NCI-H2081 (cell line): Measurements from ENCODE around the gene DPM3.
"Not testable (repeated sequence)": the region's sequence is repeated elsewhere in the genome, so short reads cannot be mapped to it uniquely, and the experiment has no call there.

Experiments
- DNase-seq, 2 experiments: peaks; one replicate each; lab custom pipeline; 2025; lab: John Stamatoyannopoulos, UW

Gene DPM3

DNA sequence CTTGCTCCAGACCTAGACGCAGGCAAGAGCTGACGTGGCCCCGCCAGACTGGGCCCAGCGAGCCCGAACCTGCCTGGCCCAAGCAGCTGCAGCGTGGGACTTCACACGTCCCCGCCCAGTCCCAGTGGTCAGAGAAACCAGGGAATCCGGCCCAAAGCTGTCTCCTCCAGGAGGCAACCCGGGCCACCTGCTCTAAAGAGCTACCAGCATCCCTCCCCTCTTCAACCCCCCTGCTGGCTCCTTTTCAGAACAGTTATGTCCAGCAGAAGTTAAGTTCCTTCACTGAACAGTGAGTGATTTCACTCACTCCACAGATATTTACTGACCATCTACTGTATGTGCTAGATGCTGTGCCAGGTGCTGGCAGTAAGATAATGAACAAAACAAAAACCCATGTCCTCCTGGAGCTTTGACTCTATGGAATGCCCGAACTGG, 14.8 kb downstream of the DPM3 start:
- no peak for DNase-seq

DNA sequence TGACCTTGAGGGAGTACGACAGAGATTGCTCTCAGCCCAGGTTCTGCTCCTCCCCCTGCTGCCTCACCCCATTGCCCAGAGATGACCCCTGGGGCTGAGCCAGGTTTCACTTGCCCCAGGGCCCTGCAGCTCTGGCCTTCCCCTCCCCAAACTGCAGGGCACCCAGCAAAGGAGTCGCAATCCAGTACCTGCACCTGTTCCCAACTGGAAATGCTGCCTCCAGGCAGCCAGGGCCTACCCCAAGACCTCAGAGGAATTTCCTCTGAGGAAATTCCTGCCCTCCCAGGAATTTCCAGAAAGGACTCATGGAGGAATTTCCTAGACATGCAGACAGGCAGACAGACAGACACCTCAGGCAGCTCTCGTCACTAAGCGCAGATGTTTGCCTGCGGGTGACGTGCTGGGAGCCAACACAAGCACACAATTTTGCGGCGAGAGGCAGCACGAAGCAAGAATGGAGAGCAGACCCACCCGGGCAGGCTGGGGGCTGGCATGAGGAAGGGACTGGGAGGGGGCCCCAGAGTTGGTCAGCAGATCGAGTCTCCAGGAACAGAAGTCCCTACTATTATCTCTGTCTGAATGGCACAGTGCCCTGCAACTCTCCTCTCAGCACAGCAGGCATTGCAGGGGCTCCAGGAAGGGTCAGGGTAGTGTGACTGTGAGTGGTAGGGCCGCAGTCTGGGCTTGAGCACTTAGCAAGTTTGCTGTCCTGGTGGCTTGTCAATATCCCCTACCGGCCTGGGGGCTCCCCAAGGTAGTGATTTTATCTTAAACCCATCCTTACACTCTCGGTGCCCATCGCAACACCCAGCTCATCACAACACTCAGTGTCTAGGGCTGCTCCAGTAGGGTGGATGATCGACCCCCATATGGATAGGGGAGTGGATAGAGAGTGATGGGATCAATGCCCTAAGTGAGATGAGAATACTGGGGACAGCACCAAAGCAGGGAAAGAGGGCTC, 15.5 kb downstream of the DPM3 start:
- DNase-seq, result no peak

DNA sequence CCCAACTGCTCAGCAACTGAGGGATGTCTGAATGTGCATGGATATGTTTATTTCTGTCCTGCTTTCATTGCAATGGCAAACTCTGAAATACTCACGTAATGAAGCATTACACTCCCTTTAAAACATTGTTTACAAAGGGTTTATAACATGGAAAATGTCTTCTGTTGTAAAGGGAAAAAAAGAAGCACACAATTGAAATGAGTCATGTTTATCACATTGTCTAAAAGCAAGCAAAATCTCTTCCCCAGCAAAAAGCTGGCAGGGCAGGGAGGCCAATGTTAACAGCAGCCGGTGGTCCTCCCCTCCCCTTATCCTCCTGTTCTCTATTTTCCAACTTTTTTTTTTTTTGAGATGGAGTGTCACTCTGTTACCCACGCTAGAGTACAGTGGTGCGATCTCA, 16.5 kb downstream of the DPM3 start:
- DNase-seq, result no peak

DNA sequence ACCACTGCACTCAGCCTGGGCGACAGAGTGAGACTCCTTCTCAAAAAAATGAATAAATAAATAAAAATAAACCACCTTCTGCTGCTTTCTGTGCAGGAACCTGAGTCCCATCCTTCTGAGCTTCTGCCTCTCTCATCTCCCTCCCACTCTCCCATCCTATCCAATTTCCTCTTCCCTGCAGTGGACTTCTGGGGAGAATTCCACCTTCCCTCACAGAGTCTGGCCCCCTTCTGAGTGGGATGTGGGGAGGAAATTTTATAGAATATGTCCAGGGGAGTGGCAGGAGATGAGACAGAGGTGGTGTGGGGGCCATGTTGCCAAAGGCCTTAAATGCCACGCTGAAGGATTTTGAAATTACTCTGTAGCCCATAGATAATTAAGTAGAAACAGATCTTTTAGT, 18.0 kb downstream of the DPM3 start:
- no peak for DNase-seq

DNA sequence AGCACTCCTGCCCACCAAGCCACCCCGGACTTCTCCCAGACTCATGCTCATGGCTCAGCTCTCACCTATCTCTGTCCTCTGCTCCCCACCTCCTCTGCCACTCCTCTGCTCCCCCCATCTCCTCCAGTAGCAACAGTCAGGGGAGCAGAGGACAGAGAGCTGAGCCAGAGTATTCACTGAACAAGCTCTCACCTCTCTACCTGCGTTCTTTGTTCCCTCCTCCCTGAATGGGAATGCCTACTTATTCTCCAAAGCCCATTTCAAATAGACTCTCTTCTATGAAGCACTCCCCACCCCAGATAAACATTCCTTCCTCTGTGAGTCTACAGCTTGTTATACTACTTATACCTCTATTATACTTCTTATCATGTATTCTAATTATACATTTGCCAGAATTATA, 19.1 kb downstream of the DPM3 start:
- DNase-seq, result no peak

DNA sequence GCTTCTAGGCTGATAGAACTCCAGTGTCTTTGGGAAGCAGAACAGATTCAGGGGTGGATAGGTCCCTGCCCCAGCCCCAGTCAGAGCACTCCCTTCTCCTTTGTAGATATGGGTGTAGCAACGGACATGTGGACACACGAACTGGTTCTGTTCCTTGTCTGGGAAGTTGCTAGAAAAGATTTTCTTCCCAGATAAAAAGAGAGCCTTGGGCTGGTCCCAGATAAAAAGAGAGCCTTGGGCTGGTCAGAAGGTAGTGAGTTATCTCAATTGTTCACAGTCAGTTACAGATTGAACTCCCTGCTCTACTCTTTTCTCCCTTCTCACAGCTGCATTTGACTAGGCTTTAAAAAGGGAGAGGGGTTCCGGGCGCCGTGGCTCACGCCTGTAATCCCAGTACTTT, 20.1 kb downstream of the DPM3 start:
- DNase-seq, result no peak

DNA sequence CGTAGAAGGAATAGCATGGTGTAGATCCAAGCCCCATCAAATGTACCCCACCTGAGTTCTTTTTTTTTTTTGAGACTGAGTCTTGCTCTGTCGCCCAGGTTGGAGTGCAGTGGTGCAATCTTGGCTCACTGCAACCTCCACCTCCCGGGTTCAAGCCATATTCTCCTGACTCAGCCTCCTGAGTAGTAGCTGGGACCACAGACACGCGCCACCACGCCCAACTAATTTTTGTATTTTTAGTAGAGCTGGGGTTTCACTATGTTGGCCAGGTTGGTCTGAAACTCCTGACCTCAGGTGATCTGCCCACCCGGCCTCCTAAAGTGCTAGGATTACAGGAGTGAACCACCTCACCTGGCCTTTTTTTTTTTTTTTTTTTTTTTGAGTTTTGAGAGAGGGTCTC, 22.2 kb downstream of the DPM3 start:
- not testable (repeated sequence) for DNase-seq

DNA sequence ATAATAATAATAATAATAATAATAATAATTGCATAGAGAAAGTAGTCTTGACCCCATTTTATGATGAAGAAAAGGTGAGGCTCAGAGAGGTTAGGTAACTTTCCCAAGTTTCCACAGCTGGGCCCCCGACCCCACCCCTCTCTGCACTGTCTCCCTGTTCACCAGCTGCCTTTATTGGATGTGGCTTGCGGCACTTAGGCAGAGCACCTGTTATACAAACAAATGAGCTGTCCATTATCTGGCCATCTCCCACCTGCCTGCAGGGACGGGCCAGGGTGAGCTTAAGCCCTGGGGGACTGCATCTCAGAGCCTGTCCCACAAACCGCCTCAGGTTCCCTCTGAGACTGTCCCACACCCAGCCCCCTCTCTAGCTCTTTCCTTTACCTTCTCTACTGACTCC, 22.7 kb downstream of the DPM3 start:
- no peak for DNase-seq

DNA sequence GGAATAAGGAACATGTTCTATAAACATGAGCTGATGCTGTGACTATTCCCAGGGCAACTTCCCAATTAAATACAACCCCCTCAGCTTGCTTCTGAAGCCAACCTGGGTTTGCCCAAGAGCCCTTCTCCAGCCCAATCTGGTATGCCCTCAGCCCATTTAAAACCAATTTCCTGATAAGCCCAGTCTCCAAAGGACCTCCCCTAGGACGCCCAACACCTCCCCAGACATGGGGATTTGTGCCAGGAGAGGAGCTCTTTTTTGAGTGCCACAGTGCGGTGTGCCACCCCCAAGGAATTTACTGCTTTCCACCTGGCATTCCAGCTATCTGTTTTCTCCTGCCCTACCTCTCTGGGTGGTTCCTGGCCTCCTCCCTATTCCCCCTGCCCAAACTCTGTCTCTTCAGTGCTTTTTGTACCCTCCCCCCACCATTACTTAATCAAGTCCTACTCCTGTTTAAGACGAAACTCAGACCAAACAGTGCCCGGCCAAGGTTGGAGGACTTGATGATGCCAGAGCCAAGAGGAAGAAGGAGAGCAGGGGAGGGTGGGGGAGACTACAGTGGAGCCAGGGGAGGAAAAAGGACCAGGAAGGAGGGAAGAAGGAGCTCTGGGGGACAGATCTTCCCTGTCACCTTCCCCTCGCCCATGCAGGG, 24.1 kb downstream of the DPM3 start:
- DNase-seq, result no peak

DNA sequence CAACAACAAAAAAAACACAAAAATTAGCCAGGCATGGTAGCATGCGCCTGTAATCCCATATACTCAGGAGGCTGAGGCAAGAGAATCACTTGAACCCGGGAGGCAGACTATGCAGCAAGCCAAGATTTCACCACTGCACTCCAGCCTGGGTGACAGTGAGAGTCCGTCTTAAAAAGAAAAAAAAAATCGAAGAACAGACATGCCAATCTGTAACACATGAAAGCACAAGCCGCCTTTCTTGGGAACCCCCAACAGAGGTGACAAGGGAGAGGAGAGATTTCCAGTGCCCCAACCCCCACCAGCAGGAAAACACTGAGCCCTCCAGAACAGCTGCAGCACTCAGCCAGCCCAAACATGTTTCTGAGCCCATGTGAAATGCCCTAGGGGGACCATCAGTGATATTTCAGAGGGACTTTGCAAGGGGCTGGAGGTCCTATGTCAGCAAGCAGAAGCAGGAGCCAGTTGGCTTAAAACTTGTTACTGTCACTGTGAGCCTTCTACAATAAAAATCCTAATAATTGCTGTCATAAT, 26.8 kb downstream of the DPM3 start:
- no peak for DNase-seq

DNA sequence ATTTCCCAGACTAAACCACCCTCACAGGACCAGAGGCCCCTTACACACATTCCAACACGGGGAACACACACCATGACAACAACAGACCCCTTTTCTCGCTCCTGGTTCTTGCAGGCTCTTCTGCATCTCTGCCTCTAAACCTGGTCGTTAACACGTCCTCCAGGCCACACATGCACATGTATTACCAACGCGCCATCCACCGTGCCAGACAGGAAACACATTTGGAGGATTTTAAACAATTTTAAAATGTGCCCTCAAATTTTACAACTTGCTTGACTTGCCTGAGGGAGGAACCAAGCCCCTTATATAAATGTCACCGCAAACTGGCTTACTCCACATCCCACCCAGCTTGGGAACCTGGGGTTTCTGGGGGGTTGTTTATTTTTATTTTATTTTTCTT, 29.5 kb downstream of the DPM3 start:
- DNase-seq, result no peak

DNA sequence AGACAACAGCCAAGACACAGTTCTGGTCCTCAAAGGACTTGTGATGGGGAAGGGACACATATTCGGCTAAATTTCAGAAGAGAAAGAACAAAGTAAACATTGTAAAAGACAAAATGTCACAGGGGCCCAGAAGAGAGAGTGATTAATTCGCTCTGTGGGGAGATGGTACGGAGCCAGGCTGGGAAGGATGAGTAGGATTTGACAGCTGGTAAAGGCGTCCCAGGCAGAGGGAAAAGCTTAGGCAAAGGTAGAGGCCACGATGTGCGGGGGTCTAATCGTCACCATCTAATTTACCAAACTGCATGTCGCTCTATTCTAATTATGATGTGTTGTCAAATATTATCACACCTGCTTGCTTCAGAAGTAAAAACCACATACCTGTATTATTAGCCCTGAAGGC, 29.9 kb downstream of the DPM3 start:
- no peak for DNase-seq

DNA sequence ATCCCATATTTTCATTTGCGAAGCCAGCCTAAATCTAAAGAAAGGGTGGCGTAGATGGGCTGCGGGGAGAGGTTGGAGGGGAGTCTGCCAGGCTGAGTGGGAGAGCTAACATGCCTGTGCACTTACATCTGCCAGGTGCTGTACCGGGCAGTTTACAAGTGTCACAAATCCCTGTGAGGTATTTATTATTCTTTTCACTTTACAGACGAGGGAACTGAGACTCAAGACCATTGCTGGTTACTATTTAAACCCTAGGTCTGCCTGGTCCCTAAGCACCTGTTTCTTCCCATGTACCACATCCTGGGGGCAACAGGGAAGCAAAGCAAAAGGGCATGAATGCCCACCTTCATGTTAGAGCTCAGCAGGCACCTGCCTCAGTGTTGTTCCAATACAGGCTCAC, 32.0 kb downstream of the DPM3 start:
- no peak for DNase-seq

DNA sequence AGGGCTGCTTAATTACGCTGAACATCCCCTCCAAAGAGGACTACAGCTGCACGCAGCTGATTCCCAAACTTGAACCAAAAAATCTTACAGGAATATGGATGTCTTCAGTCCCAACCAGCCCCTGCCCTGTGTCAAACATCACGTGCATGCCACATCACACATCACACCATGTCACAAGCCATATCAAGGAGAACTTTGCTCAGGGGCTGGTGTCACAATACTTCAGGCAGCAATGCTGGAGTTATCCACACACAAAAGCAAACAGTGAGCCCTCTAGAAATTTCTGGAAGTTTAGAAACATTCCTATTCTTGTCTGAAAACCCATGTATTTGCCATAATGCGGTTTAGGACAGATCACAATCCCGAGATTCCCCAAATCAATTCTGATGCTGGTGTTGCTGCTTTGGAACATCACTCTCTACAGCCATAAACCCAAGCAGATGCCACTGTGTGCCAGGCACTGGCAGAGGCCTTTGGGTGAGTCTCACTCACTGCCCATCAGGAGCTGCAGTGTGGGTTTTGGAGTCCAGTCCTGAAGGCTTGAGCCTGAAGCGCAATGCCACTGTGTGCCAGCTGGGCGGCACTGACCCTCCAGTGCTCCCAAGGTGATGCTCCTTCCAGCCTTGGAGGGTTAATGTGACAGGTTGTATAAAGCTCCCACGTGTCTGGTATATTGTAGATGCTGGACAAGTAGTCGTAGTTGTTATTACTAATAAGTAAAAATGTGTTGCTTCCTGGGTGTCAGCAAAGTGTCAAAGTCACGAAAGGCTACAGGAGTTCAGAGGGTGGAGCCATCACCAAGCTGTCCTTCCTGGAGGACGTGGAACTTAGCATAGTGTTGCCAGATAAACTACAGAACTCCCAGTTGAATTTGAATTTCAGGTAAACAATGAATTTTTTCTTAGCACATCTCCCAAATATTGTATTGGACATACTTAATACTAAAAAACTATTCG, 32.7 kb downstream of the DPM3 start:
- no peak for DNase-seq

DNA sequence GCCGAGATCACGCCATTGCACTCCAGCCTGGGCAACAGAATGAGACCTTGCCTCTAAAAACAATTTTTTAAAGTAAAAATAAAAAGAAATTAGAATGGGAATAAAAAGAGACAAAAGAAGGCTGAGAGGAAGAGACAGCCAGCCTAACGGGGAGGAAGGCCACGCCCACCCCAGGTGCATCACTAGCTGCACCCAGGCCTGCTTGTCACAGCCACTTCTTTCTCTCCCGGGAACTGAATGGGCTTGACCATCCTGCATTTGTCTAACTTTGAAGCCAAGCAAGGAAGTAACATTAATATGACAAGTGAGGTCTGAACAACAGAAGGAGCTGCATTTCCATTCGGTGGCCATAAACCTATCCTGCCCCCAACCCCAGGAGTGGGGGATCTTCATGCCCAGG, 33.5 kb downstream of the DPM3 start:
- DNase-seq, result no peak

DNA sequence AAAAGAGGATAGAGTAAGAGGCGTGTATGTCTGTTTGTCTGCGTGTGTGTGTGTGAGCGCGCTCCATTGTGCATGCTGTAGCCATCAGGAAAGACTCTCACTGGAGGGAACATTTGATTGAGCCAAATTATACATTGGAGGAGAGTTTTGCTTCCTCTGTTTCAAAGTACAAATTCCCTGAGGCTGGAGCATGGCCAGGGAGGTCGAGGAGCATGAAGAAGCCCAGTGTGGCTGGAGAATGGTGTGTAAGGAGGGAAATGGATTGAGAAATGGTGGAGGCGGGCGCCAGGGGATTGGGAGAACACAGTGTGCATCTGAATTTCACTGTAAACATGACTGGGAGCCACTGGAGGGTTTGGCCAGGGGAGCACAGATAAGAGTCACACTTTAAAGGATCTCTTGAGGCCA, 34.7 kb downstream of the DPM3 start:
- no peak for DNase-seq

DNA sequence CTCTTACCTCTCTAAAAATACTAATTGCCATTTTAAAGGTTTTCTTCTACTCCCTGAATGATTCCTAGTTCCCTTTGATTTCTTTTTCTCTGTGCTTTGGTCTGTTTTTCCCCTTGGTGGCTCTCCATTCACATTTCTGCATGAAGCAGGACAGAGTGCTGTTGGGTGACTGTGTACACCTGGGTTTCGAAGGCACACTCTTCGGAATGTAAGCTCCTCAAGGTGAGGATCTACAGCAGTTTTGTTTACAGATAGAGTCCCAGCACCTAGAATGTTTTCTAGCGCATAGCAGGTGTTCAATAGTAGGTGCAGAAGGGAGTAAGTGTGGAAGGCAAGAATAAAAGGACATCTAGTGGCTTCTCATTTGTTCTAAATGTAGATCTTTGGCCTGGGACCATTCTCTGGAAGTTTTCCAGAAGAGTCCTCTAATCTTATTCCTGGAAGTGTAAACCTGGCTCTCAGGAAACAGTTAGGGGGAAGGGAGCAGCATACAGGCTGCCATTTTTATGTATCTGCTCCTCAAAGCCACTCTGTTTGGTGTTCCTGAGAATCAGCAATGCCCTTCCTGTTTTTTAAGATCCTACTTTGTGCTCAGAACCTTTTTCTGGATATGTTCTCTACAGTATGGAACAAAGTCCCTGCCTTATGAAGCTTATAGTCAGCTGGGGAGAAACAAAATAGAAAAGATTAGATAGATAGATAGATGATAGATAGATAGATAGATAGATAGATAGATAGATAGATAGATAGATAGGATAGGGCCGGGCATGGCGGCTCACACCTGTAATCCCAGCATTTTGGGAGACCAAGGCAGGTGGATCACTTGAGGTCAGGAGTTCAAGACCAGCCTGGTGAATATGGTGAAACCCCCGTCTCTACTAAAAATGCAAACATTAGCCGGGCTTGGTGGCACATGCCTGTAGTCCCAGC, 35.5 kb downstream of the DPM3 start:
- no peak for DNase-seq

DNA sequence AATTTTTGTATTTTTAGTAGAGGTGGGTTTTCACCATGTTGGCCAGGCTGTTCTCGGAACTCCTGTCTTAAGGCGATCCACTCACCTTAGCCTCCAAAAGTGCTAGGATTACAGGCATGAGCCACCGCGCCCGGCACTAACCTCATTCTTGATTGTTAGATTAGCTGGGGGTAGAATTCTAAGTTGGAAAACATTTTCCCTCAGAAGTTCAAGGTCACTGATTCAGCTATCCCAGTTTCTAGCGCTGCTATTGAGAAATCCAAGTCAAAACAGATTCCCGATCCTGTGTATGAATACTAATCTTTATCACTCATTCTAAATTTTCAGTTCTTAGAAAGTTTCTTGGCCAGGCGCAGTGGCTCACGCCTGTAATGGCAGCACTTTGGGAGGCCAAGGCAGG, 37.0 kb downstream of the DPM3 start:
- no peak for DNase-seq

DNA sequence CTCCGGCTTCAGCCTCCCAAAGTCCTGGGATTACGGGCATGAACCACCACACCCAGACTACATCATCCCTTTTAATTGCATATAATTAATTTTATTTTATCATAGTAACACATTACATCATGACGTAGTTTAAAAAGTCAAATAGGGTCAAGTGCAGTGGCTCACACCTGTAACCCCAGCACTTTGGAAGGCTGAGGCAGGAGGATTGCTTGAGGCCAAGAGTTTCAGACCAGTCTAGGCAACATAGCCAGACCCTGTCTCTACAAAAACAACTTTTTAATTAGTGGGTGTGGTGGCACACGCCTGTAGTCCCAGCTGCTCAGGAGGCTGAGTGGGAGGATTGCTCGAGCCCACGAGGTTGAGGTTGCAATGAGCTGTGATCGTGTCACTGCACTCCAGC, 41.0 kb downstream of the DPM3 start:
- no peak for DNase-seq

DNA sequence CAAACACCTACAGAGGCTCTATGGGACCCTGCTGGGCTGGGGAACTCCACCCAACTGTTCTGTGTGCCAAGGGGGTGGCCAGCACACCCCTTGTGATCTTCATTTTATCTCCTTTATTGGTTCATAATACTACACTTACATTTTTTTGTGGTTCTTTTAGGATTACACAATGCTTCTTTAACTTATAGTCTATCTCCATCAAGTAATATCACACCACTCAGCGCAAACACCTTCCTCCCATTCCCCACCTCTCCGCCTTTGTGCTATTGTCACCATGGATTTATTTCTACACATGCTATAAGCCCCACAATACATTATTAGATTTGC, 45.7 kb downstream of the DPM3 start:
- no peak for DNase-seq
